HAP-1 (cell line): ENCODE data around the gene SIGLEC6.

Experiments
- DNase-seq, 2 experiments: peaks; one replicate each; pipeline ENCODE4 v3.0.0-alpha.2; 2016 to 2020; ENCODE audit warnings: low spot score in 2 of 2
- H3K27me3 ChIP-seq: fragments of 250-450 bp; sonication (Bioruptor Pico); 2 replicates; pipeline ENCODE4 v1.5.1; 2020; ENCODE audit warnings: low read depth, mild to moderate bottlenecking, moderate library complexity
- H3K36me3 ChIP-seq: fragments of 250-450 bp; sonication (Bioruptor Pico); replicated peaks from 2 replicates; pipeline ENCODE4 v1.5.1; 2020; ENCODE audit warnings: mild to moderate bottlenecking
- H3K4me1 ChIP-seq: fragments of 250-450 bp; sonication (Bioruptor Pico); 2 replicates; pipeline ENCODE4 v1.5.1; 2020; ENCODE audit warnings: mild to moderate bottlenecking
- H3K4me3 ChIP-seq: fragments of 250-450 bp; sonication (Bioruptor Pico); 2 replicates; pipeline ENCODE4 v1.5.1; 2020; ENCODE audit warnings: mild to moderate bottlenecking, moderate library complexity
- H3K9me3 ChIP-seq: fragments of 250-450 bp; sonication (Bioruptor Pico); 2 replicates; pipeline ENCODE4 v1.5.1; 2020; ENCODE audit warnings: mild to moderate bottlenecking, moderate library complexity
- in situ Hi-C: fragments of 300-500 bp; cut with MboI; formaldehyde crosslinking; loops from 3 replicates; pipeline ENCODE4 v1.14.3; 2020; ENCODE audit warnings: low sequenced_read_pairs, inconsistent platforms, mixed read lengths

Gene SIGLEC6

GRCh38 chr19:51468545-51468920 lies 62.9 kb downstream of the SIGLEC6 start:
- Histone ChIP-seq H3K4me3 (no peak overlapping the region), H3K27me3 (peaks cover 18% of the 10 kb centered on the region), H3K4me1 (no peaks in the 10 kb centered on the region), H3K36me3 (no peaks in the 10 kb centered on the region), H3K9me3 (no peaks in the 10 kb centered on the region)
- no peak for DNase-seq
- in situ Hi-C loops = loop anchor here (25.0 kb wide), 1 partner anchor 194 kb away; no protein-coding TSS in a partner anchor

GRCh38 chr19:51467864-51468544 lies 63.5 kb downstream of the SIGLEC6 start:
- peaks cover 18% of the 10 kb centered on the region for H3K27me3 ChIP-seq
- no peak for DNase-seq
- no peaks in the 10 kb centered on the region for H3K9me3 ChIP-seq
- no peaks in the 10 kb centered on the region for H3K36me3 ChIP-seq
- H3K4me1 ChIP-seq = no peaks in the 10 kb centered on the region
- no peak overlapping the region for H3K4me3 ChIP-seq
- in situ Hi-C loops = loop anchor here (25.0 kb wide), 1 partner anchor 194 kb away; no protein-coding TSS in a partner anchor
